ENCODE results near the gene PSMA7. TPM values are rescaled to one million over a fixed set of nuclear protein-coding genes. Genes with fewer than 3 reads are reported as not detected.

PSMA7 gene
- total RNA-seq, 1 experiment from 2014 or later: 702 TPM

DNA sequence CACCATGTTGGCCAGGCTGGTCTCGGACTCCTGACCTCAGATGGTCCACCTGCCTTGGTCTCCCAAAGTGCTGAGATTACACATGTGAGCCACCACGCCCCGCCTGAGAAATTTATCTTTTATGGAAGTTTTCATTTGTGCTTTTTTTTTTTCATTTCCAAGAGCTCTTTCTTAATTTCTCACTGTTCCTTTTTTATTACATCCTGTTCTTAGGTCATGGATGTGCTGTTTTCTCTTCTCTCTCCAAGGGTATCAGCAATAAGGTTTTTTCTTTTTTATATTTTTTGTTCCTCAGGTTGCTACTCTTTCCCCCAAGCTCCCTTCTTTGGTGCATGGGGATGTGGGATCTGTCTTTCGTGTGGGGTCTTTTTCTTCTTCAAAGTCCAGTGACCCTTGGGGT is 42.1 kb downstream of the PSMA7 start:
- Mint-ChIP-seq H3K4me3 (ENCODE audit: unreplicated experiment) (no peak overlapping the region), H3K27ac (ENCODE audit: unreplicated experiment) (no peak overlapping the region), H3K27me3 (ENCODE audit: insufficient read depth, unreplicated experiment) (peaks cover 4% of the 10 kb centered on the region), H3K9me3 (ENCODE audit: unreplicated experiment) (peaks cover 14% of the 10 kb centered on the region), H3K4me1 (ENCODE audit: low read depth, unreplicated experiment) (no peaks in the 10 kb centered on the region), H3K36me3 (ENCODE audit: insufficient read depth, unreplicated experiment) (no peaks in the 10 kb centered on the region)
- Histone ChIP-seq H3K4me1 (no peaks in the 10 kb centered on the region), H3K36me3 (ENCODE audit: control insufficient read depth, insufficient read depth, low read length) (no peaks in the 10 kb centered on the region), H3K9me3 (peaks cover 14% of the 10 kb centered on the region; the same call in 1 of the 2 replicates), H3K27me3 (replicated peaks; ENCODE audit: control insufficient read depth, insufficient read depth, low read length) (no peaks in the 10 kb centered on the region), H3K4me3 (ENCODE audit: low read depth, low read length) (no peak overlapping the region)
- no TSS peak for BruUV-seq (replicated peaks)
- POLR2A ChIA-PET: no interaction called here
- TF ChIP-seq, protein P1, sequence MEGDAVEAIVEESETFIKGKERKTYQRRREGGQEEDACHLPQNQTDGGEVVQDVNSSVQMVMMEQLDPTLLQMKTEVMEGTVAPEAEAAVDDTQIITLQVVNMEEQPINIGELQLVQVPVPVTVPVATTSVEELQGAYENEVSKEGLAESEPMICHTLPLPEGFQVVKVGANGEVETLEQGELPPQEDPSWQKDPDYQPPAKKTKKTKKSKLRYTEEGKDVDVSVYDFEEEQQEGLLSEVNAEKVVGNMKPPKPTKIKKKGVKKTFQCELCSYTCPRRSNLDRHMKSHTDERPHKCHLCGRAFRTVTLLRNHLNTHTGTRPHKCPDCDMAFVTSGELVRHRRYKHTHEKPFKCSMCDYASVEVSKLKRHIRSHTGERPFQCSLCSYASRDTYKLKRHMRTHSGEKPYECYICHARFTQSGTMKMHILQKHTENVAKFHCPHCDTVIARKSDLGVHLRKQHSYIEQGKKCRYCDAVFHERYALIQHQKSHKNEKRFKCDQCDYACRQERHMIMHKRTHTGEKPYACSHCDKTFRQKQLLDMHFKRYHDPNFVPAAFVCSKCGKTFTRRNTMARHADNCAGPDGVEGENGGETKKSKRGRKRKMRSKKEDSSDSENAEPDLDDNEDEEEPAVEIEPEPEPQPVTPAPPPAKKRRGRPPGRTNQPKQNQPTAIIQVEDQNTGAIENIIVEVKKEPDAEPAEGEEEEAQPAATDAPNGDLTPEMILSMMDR (IDR thresholded peaks at IDR 0.05; ENCODE audit: insufficient read depth in 1 of 2, low read depth in 1 of 2, low read length in 1 of 2, severe bottlenecking in 1 of 2, unreplicated experiment in 1 of 2): no peak
- CTCF ChIA-PET: interaction anchor here (0.6 kb wide), 1 partner anchor 1547 kb away, joined by 3 read pairs; no protein-coding TSS in a partner anchor
- DNase-seq: no peak
- intact Hi-C loops (cut with micrococcal nuclease; ENCODE audit: unreplicated experiment): no loop called here

DNA sequence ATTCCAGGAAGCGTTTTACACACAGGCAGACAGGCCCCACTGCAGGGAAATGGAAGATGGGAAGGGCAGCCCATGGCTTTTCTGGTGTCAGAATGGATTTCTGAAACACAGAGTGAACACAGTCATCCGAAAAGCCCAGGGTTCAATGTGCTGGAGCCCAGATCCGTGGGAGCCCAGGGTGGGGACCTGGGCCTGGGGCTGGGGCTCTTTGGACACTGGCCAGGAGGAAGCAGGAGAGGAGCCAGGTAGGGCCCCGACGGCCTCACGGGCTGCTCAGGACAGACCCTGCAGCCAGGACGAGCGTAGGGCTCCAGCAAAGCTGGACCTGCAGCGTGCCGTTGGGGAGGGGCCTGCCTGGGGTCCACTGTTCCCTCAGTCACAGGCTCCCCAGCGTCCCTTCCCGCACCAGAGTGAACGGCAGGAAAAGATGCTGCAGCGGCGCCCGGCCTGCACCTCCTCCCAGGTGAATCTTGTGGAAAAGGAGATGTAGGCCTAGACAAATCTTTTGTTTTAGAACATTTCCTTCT is 45.2 kb downstream of the PSMA7 start:
- Mint-ChIP-seq H3K36me3 (ENCODE audit: insufficient read depth, unreplicated experiment) (no peaks in the 10 kb centered on the region), H3K4me3 (ENCODE audit: unreplicated experiment) (no peak overlapping the region), H3K4me1 (ENCODE audit: low read depth, unreplicated experiment) (no peaks in the 10 kb centered on the region), H3K9me3 (ENCODE audit: unreplicated experiment) (no peaks in the 10 kb centered on the region), H3K27me3 (ENCODE audit: insufficient read depth, unreplicated experiment) (peaks cover 4% of the 10 kb centered on the region), H3K27ac (ENCODE audit: unreplicated experiment) (no peak overlapping the region)
- CTCF ChIA-PET: no interaction called here
- H3K36me3 ChIP-seq (ENCODE audit: control insufficient read depth, insufficient read depth, low read length): no peaks in the 10 kb centered on the region
- H3K4me3 ChIP-seq (ENCODE audit: low read depth, low read length): no peak overlapping the region
- H3K4me1 ChIP-seq: no peaks in the 10 kb centered on the region
- peaks cover 10% of the 10 kb centered on the region; the same call in 1 of the 2 replicates for H3K9me3 ChIP-seq
- POLR2A ChIA-PET: interaction anchor here (0.7 kb wide), 1 partner anchor 11 kb away, joined by 3 read pairs; no protein-coding TSS in a partner anchor
- DNase-seq: no peak
- BruUV-seq (replicated peaks): no TSS peak
- no peaks in the 10 kb centered on the region for H3K27me3 ChIP-seq (replicated peaks; ENCODE audit: control insufficient read depth, insufficient read depth, low read length)
- intact Hi-C loops (cut with micrococcal nuclease; ENCODE audit: unreplicated experiment): no loop called here
- TF ChIP-seq, protein P1 (IDR thresholded peaks at IDR 0.05; ENCODE audit: insufficient read depth in 1 of 2, low read depth in 1 of 2, low read length in 1 of 2, severe bottlenecking in 1 of 2, unreplicated experiment in 1 of 2): no peak

DNA sequence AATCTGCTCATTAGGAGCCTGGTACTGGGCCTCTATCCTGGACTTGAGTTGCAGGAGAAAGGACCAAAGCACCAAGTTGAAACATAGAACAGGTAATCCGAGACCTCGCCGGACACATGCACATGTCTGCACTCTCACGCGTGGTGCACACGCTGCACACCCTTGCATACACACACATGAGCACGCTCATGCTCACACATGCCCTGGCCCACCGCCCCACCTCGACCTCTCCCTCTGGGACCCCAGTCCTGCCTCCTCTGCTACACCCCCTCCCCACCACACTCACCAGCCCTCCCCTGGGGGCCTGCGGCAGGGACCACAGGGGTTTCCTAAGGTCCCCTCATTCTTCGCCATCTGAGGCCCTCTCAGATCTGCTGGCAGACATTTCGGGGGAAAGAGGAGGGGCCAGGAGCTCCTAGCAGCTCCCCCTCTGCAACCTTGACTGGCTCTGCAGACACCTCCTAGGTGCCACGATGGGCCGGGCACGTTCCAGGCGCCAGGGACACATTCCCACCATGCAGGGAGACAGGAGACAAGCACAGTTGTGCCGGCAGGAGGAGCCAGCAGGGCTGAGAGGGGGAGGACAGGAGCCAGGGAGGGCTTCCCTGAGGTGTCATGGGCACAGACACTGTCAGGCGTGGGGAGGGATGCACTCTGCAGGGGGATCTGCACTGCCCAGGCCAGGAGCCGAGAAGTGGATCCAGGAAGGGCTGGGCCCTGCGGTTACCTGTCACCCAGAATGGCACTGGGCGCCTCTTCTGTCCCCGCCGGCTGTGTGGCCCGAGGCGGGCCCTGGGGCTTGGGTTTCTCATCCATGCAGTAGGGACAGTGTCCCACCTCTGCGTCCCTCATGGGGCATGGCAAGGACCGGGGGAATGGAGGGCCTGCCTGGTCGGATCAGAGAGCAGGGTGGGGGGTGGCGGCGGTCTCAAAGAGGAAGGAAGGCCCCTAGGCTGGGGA is 46.5 kb downstream of the PSMA7 start:
- intact Hi-C loops (cut with micrococcal nuclease; ENCODE audit: unreplicated experiment): no loop called here
- no TSS peak for BruUV-seq (replicated peaks)
- no peak overlapping the region for H3K4me3 ChIP-seq (ENCODE audit: low read depth, low read length)
- Mint-ChIP-seq H3K27me3 (ENCODE audit: insufficient read depth, unreplicated experiment) (peaks cover 11% of the 10 kb centered on the region), H3K4me1 (ENCODE audit: low read depth, unreplicated experiment) (no peaks in the 10 kb centered on the region), H3K4me3 (ENCODE audit: unreplicated experiment) (no peak overlapping the region), H3K36me3 (ENCODE audit: insufficient read depth, unreplicated experiment) (no peaks in the 10 kb centered on the region), H3K27ac (ENCODE audit: unreplicated experiment) (no peak overlapping the region), H3K9me3 (ENCODE audit: unreplicated experiment) (no peaks in the 10 kb centered on the region)
- TF ChIP-seq, protein P1 (IDR thresholded peaks at IDR 0.05; ENCODE audit: insufficient read depth in 1 of 2, low read depth in 1 of 2, low read length in 1 of 2, severe bottlenecking in 1 of 2, unreplicated experiment in 1 of 2): no peak
- no peak for DNase-seq
- peaks cover 10% of the 10 kb centered on the region; the same call in 1 of the 2 replicates for H3K9me3 ChIP-seq
- no peaks in the 10 kb centered on the region for H3K4me1 ChIP-seq
- no peaks in the 10 kb centered on the region for H3K36me3 ChIP-seq (ENCODE audit: control insufficient read depth, insufficient read depth, low read length)
- H3K27me3 ChIP-seq (replicated peaks; ENCODE audit: control insufficient read depth, insufficient read depth, low read length): no peaks in the 10 kb centered on the region
- POLR2A ChIA-PET: no interaction called here
- CTCF ChIA-PET: no interaction called here
